Stimulated activated effector memory CD8-positive, alpha-beta T cell treated with anti-CD3 and anti-CD28 coated beads, Interleukin-12 subunit alpha, Interleukin-12 subunit beta, amount 100 ng/mL, for 72 hours (primary cell): ENCODE results near the gene LUC7L3.
A peak's percentile ranks its signal among the peaks of the same experiment; 100 is the strongest.
"Not testable (repeated sequence)": the region's sequence is repeated elsewhere in the genome, so short reads cannot be mapped to it uniquely, and the experiment has no call there.

Experiments
- ATAC-seq: fragments of 150-1000 bp; cut with Tn5 transposase; 2 replicates; pipeline ENCODE4 v1.10.0; 2021
- DNase-seq, 2 donors: peaks; one replicate each; pipeline ENCODE4 v3.0.0; 2021 to 2022; ENCODE audit warnings: low spot score in 2 of 2
- H3K27ac Mint-ChIP-seq: one replicate; pipeline ENCODE4 v1.8.0; 2022; ENCODE audit warnings: mild to moderate bottlenecking, mixed read lengths
- H3K36me3 Mint-ChIP-seq: one replicate; pipeline ENCODE4 v1.8.0; 2022; ENCODE audit warnings: mild to moderate bottlenecking, mixed read lengths
- H3K4me1 Mint-ChIP-seq: one replicate; pipeline ENCODE4 v1.8.0; 2022; ENCODE audit warnings: mixed read lengths
- H3K4me3 Mint-ChIP-seq: one replicate; pipeline ENCODE4 v1.8.0; 2022; ENCODE audit warnings: mild to moderate bottlenecking, mixed read lengths
- H3K9me3 Mint-ChIP-seq: one replicate; pipeline ENCODE4 v1.8.0; 2022; ENCODE audit warnings: mixed read lengths

The LUC7L3 gene

GRCh38 chr17:50719924-50720794 is 756 bp downstream of the LUC7L3 start:
- H3K9me3 Mint-ChIP-seq, result no peaks in the 10 kb centered on the region
- DNase-seq (no peak), ATAC-seq (no peak)
- peaks cover 67% of the 10 kb centered on the region for H3K36me3 Mint-ChIP-seq
- peaks cover 14% of the 10 kb centered on the region for H3K4me1 Mint-ChIP-seq
- peak overlapping the region; percentile 94 for H3K4me3 Mint-ChIP-seq
- H3K27ac Mint-ChIP-seq, result peak overlapping the region; percentile 98

- Mint-ChIP-seq H3K27ac (peak overlapping the region; percentile 98), H3K4me3 (peak overlapping the region; percentile 94), H3K36me3 (peaks cover 78% of the 10 kb centered on the region), H3K9me3 (no peaks in the 10 kb centered on the region), H3K4me1 (peaks cover 21% of the 10 kb centered on the region)
- ATAC-seq (no peak), DNase-seq (no peak)
These were observed 2.0 kb downstream of the LUC7L3 start for GRCh38 chr17:50721194-50722010.

- no peak for ATAC-seq
- Mint-ChIP-seq H3K36me3 (peaks cover 83% of the 10 kb centered on the region), H3K4me3 (peak overlapping the region; percentile 94), H3K27ac (peak overlapping the region; percentile 40), H3K9me3 (no peaks in the 10 kb centered on the region), H3K4me1 (peaks cover 33% of the 10 kb centered on the region)
- no peak for DNase-seq
These were observed 3.3 kb downstream of the LUC7L3 start for GRCh38 chr17:50722746-50723145.

GRCh38 chr17:50724622-50725021 is 5.2 kb downstream of the LUC7L3 start:
- Mint-ChIP-seq H3K4me1 (peaks cover 50% of the 10 kb centered on the region), H3K4me3 (peak overlapping the region; percentile 94), H3K36me3 (peaks cover 92% of the 10 kb centered on the region)
- not testable (repeated sequence) for DNase-seq, H3K9me3 Mint-ChIP-seq, H3K27ac Mint-ChIP-seq, ATAC-seq

- Mint-ChIP-seq H3K27ac (no peak overlapping the region), H3K9me3 (no peaks in the 10 kb centered on the region), H3K36me3 (peaks cover 90% of the 10 kb centered on the region), H3K4me1 (peaks cover 55% of the 10 kb centered on the region), H3K4me3 (no peak overlapping the region)
- peak in 1 of 2 donors; percentile 45 for DNase-seq
- ATAC-seq, result no peak
These were observed 6.6 kb downstream of the LUC7L3 start for GRCh38 chr17:50725769-50726655.

- DNase-seq (no peak), ATAC-seq (no peak)
- Mint-ChIP-seq H3K36me3 (peaks cover 89% of the 10 kb centered on the region), H3K9me3 (no peaks in the 10 kb centered on the region), H3K4me3 (peak overlapping the region; percentile 21), H3K27ac (no peak overlapping the region), H3K4me1 (peaks cover 60% of the 10 kb centered on the region)
These were observed 8.7 kb downstream of the LUC7L3 start for GRCh38 chr17:50728112-50728429.

GRCh38 chr17:50728881-50729765 is 9.7 kb downstream of the LUC7L3 start:
- H3K27ac Mint-ChIP-seq, result peak overlapping the region; percentile 74
- no peaks in the 10 kb centered on the region for H3K9me3 Mint-ChIP-seq
- no peak for DNase-seq
- peak overlapping the region; percentile 21 for H3K4me3 Mint-ChIP-seq
- ATAC-seq, result peak; percentile 78
- H3K36me3 Mint-ChIP-seq, result peaks cover 89% of the 10 kb centered on the region
- peaks cover 60% of the 10 kb centered on the region for H3K4me1 Mint-ChIP-seq

- H3K36me3 Mint-ChIP-seq, result peaks cover 90% of the 10 kb centered on the region
- peak overlapping the region; percentile 36 for H3K4me3 Mint-ChIP-seq
- peak overlapping the region; percentile 84 for H3K27ac Mint-ChIP-seq
- peak; percentile 45 for ATAC-seq
- no peak for DNase-seq
- H3K4me1 Mint-ChIP-seq, result peaks cover 66% of the 10 kb centered on the region
- H3K9me3 Mint-ChIP-seq, result no peaks in the 10 kb centered on the region
These were observed 12.4 kb downstream of the LUC7L3 start for GRCh38 chr17:50731575-50732460.

- peaks cover 69% of the 10 kb centered on the region for H3K4me1 Mint-ChIP-seq
- ATAC-seq (no peak), DNase-seq (no peak)
- peaks cover 97% of the 10 kb centered on the region for H3K36me3 Mint-ChIP-seq
- no peak overlapping the region for H3K4me3 Mint-ChIP-seq
- H3K9me3 Mint-ChIP-seq, result no peaks in the 10 kb centered on the region
- no peak overlapping the region for H3K27ac Mint-ChIP-seq
These were observed 15.9 kb downstream of the LUC7L3 start for GRCh38 chr17:50735287-50735686.

- Mint-ChIP-seq H3K4me3 (no peak overlapping the region), H3K9me3 (no peaks in the 10 kb centered on the region), H3K4me1 (peaks cover 52% of the 10 kb centered on the region), H3K36me3 (peaks cover 100% of the 10 kb centered on the region), H3K27ac (peak overlapping the region; percentile 69)
- ATAC-seq (peak; percentile 96), DNase-seq (no peak)
These were observed 17.8 kb downstream of the LUC7L3 start for GRCh38 chr17:50737118-50737698.

- H3K4me3 Mint-ChIP-seq, result no peak overlapping the region
- H3K36me3 Mint-ChIP-seq, result peaks cover 100% of the 10 kb centered on the region
- H3K27ac Mint-ChIP-seq, result peak overlapping the region; percentile 47
- no peak for DNase-seq
- H3K9me3 Mint-ChIP-seq, result no peaks in the 10 kb centered on the region
- peaks cover 45% of the 10 kb centered on the region for H3K4me1 Mint-ChIP-seq
- ATAC-seq, result no peak
These were observed 19.7 kb downstream of the LUC7L3 start for GRCh38 chr17:50739098-50739497.

GRCh38 chr17:50745631-50746030 is 26.2 kb downstream of the LUC7L3 start:
- Mint-ChIP-seq H3K4me1 (no peaks in the 10 kb centered on the region), H3K36me3 (peaks cover 100% of the 10 kb centered on the region), H3K9me3 (no peaks in the 10 kb centered on the region), H3K27ac (no peak overlapping the region), H3K4me3 (no peak overlapping the region)
- ATAC-seq (no peak), DNase-seq (no peak)

- Mint-ChIP-seq H3K27ac (no peak overlapping the region), H3K4me1 (no peaks in the 10 kb centered on the region), H3K36me3 (peaks cover 100% of the 10 kb centered on the region), H3K9me3 (no peaks in the 10 kb centered on the region), H3K4me3 (no peak overlapping the region)
- ATAC-seq, result no peak
- no peak for DNase-seq
These were observed 29.8 kb downstream of the LUC7L3 start for GRCh38 chr17:50749245-50749644.
